ENCODE measurements around the gene CPNE6.
A peak's percentile ranks its signal among the peaks of the same experiment; 100 is the strongest.

Gene CPNE6

DNA sequence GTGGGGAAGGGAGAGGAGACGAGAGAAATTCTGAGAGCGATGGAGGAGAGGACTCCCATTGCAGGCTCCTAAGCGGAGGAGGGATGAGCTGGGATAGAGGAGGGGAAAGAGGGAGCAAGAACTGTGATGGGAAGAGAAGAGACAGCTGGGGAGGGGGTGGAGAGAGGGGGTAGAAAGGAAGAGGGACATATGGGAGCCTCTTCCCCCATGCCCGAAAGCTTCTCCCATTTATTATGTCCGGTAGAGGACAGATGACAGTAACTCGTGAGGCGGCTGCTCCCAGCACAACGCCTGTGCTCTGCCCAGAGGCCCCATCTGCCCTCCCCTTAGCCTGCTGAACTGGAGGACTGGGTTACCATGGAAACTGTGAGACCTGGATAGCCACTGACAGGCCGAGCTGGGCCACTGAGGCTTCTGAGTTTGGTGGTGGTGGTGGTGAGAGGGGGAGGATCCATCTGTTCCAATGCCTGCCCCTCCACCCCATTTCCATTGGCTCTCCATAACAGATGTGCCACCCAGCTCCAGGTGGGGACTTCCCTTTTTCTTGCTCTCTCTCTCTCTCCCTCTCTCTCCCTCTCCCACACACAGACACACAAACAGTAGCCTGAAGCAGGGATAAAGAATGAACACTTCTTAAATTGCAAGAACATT, 8.3 kb downstream of the CPNE6 start:
- no peak overlapping the region for H3K27ac ChIP-seq
- TF ChIP-seq, protein P1, sequence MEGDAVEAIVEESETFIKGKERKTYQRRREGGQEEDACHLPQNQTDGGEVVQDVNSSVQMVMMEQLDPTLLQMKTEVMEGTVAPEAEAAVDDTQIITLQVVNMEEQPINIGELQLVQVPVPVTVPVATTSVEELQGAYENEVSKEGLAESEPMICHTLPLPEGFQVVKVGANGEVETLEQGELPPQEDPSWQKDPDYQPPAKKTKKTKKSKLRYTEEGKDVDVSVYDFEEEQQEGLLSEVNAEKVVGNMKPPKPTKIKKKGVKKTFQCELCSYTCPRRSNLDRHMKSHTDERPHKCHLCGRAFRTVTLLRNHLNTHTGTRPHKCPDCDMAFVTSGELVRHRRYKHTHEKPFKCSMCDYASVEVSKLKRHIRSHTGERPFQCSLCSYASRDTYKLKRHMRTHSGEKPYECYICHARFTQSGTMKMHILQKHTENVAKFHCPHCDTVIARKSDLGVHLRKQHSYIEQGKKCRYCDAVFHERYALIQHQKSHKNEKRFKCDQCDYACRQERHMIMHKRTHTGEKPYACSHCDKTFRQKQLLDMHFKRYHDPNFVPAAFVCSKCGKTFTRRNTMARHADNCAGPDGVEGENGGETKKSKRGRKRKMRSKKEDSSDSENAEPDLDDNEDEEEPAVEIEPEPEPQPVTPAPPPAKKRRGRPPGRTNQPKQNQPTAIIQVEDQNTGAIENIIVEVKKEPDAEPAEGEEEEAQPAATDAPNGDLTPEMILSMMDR (IDR thresholded peaks at IDR 0.05), result no peak
- no peak for TF ChIP-seq ZFX (IDR thresholded peaks at IDR 0.05; ENCODE audit: borderline replicate concordance)

DNA sequence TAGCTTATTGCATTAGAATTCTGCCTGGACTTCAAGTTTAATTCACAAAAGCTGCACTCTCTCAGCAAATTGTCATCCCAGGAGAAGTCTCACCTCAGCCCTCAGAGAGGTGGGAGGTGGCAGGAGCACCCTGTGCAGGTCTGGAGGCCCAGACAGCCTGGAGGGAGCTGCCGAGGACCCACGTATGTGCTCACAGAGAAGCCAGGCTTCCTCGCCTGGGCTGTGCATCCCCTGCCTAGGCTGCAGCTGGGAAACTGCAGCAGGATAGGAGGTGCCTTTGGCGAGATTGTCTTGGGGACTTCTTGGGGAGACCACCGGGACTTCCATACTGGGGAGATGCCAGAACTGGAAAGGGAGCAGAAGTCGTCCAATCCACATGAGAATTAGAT, 8.8 kb downstream of the CPNE6 start:
- 0 out of 2 replicates have a peak overlapping the region, but pooled peaks have one; percentile 59 for H3K27ac ChIP-seq
- no peak for TF ChIP-seq ZFX (IDR thresholded peaks at IDR 0.05; ENCODE audit: borderline replicate concordance)
- TF ChIP-seq, protein P1 (IDR thresholded peaks at IDR 0.05), result no peak

DNA sequence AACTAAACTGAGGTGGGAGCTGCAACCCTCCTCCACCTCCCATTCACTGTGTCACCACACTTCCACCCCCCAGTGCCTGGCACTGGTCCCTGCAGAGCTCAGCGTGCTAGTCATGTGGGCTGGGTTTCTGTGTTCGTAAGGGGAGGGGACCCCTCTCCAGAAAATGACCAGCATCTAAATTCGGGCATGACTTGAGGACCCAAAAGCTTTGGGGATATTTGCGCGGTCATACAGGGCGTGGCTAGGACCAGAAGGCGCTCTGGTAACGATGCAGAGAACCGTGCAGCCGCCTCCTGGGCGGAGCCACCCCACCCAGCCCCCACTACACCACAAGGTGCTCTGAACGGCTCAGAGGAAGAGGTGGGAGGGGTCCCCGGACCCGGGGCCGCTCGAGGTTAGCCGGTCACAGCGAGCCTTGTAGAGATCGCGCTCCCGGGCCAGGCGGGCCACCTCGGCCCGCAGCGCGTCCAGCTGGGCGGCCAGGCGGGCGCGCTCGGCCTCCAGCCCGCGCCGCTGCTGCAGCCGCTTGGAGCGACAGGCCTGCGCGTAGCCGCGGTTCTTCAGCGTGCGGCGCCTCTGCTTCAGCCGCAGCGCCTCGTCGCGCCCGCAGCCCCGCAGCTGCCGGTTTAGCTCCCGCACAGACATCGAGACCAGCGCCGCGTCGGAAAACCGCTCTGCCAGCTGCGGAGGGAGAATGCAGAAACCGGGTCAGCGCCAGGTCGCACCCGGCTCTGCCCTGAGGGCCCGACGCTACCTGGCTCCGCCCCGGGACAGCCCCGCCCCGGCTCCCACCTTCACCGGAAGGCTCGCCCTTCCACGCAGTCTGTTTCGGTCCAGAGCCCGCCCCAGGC, 9.8 kb downstream of the CPNE6 start:
- TF ChIP-seq, protein P1 (IDR thresholded peaks at IDR 0.05), result peak; percentile 16; the same call in 1 of the 2 replicates
- TF ChIP-seq ZFX (IDR thresholded peaks at IDR 0.05; ENCODE audit: borderline replicate concordance), result no peak
- peak overlapping the region; percentile 59 for H3K27ac ChIP-seq

DNA sequence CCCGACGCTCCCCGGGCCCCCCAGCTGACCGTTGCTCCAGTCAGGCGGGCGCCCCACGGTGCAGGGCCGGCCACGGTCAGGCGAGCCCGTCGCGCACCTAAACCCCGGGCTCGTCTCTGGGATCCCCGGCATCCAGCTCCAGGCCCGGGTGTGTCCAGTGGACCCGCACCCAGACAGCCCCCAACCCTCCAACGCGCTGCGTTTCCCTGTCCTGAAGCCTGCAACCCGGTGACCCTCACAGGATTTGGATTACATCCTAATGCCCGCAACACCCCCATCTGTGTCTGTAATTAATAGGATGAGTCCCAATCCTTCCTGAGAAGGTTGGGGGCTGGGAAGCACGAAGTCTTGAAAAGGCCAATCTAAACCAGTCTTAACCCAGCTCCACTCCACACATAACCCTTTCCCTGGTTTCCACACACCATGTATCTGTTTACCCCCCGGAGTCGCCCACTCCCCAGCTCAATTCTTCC, 10.4 kb downstream of the CPNE6 start:
- H3K27ac ChIP-seq, result peak overlapping the region; percentile 59
- TF ChIP-seq ZFX (IDR thresholded peaks at IDR 0.05; ENCODE audit: borderline replicate concordance), result no peak
- TF ChIP-seq, protein P1 (IDR thresholded peaks at IDR 0.05), result no peak

DNA sequence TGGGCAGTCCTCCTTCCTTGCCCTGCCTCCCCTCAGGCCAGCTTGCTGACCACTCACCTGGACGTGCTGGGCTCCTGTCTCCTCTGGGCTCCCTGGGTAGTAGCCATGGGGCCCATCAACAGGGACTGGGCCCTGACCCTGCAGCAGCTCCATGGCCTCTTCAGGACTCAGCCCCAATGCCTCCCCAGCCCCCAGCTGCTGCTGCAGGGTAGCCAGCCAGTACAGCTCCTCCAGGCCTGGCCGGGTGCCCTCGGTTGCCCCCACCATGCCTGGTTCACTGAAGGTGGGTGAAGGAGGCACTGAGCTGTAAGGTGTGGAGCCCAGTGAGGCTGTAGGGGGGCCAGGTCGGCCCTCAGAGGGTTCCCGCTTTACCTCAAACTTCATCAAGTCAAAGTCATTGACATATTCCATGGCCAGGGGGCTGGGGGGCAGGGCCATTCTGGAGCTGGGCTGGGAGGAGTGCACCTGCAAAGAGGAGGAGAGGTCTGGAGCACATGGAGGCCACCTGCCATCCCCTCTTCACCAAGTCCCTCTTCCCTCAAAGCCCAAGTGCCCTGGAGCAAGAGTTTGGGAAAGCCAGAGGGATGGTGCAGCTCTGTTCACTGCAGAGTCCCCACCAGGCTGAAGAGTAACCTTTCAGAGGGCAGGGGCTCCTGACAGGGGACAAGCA, 11.2 kb downstream of the CPNE6 start:
- H3K27ac ChIP-seq, result no peak overlapping the region
- TF ChIP-seq, protein P1 (IDR thresholded peaks at IDR 0.05), result no peak
- TF ChIP-seq ZFX (IDR thresholded peaks at IDR 0.05; ENCODE audit: borderline replicate concordance), result no peak

DNA sequence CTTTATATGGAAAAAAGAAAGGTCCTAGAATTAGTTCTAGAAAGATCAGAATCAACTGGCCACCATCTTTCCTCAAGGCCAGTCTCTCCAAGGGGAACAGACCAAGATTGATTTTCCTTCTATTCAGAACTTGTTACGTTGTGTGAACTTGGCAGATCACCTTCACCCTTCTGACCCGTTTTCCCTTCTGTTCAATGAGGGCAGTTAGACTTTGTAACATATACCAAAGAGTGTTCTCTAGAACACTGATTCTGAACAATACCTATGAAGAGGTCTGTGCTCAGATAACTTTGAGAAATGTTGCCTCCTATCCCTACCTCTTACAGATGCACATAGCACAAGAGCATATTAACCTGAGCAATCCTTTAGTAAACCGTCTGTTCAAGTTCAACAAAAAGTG, 12.1 kb downstream of the CPNE6 start:
- no peak overlapping the region for H3K27ac ChIP-seq
- TF ChIP-seq, protein P1 (IDR thresholded peaks at IDR 0.05), result no peak
- no peak for TF ChIP-seq ZFX (IDR thresholded peaks at IDR 0.05; ENCODE audit: borderline replicate concordance)
